H1 (cell line): ENCODE measurements around the gene WDR33. TPM values are rescaled to one million over a fixed set of nuclear protein-coding genes. Genes with fewer than 3 reads are reported as not detected.

Experiments
- CTCF ChIA-PET: fragments of 300-600 bp; sonication (Branson Sonifier 250); formaldehyde crosslinking; loops from one replicate; lab custom pipeline; 2021; ENCODE audit not compliant: partially characterized antibody; lab: Charles Lee
- POLR2A ChIA-PET: fragments of 300-600 bp; sonication (Branson Sonifier 250); formaldehyde crosslinking; loops from one replicate; lab custom pipeline; 2021; ENCODE audit warnings: inconsistent platforms; ENCODE audit not compliant: partially characterized antibody; lab: Charles Lee
- DNase-seq, 2 experiments: peaks; one replicate each; pipeline versions ENCODE4 v3.0.0 to v3.0.0-alpha.2; 2010 to 2022; ENCODE audit warnings: low spot score in 2 of 2, low read depth in 1 of 2, mixed read lengths in 1 of 2
- FAIRE-seq: peaks from 2 replicates; lab custom pipeline; 2011; peaks lifted over from hg19 to GRCh38; lab: Jason Lieb, UNC
- H2AFZ ChIP-seq: 2 replicates; pipeline ENCODE4 v1.8.1; 2012; ENCODE audit warnings: low read length, inconsistent platforms
- H2AK5ac ChIP-seq: 2 replicates; pipeline ENCODE4 v1.6.1; 2013; ENCODE audit warnings: low read depth, low read length
- H2BK120ac ChIP-seq: replicated peaks from 2 replicates; pipeline ENCODE3; 2013; ENCODE audit warnings: low read depth, low read length, inconsistent platforms
- H2BK12ac ChIP-seq: 2 replicates; pipeline ENCODE4 v1.6.1; 2013; ENCODE audit warnings: low read depth, low read length
- H2BK15ac ChIP-seq: 2 replicates; pipeline ENCODE4 v1.6.1; 2013; ENCODE audit warnings: low read length
- H2BK20ac ChIP-seq: 2 replicates; pipeline ENCODE4 v1.6.1; 2013; ENCODE audit warnings: low read length
- H2BK5ac ChIP-seq: 2 replicates; pipeline ENCODE4 v1.6.1; 2013; ENCODE audit warnings: low read depth, low read length
- H3K14ac ChIP-seq: 2 replicates; pipeline ENCODE4 v1.6.1; 2013; ENCODE audit warnings: inconsistent platforms; ENCODE audit not compliant: insufficient read length
- H3K18ac ChIP-seq: 2 replicates; pipeline ENCODE4 v1.6.1; 2013; ENCODE audit warnings: low read length; ENCODE audit errors: extremely low read depth
- H3K23ac ChIP-seq: 2 replicates; pipeline ENCODE4 v1.6.1; 2013; ENCODE audit warnings: inconsistent platforms; ENCODE audit not compliant: insufficient read length
- H3K23me2 ChIP-seq: 2 replicates; pipeline ENCODE4 v1.6.1; 2013; ENCODE audit warnings: low read depth, low read length
- H3K27ac ChIP-seq: 2 replicates; pipeline ENCODE4 v1.6.1; 2011; ENCODE audit warnings: low read depth, low read length, inconsistent platforms
- H3K27me3 ChIP-seq, 4 experiments: replicated peaks in 1 of 4; 1 replicate in 1 of 4; 2 replicates in 3 of 4; pipeline versions ENCODE4 v1.6.1 to v1.8.1; 2011 to 2013; ENCODE audit warnings: low read length in 3 of 4, mild to moderate bottlenecking in 3 of 4, inconsistent platforms in 2 of 4, mixed read lengths in 2 of 4, moderate library complexity in 1 of 4; ENCODE audit not compliant: control insufficient read depth in 3 of 4, insufficient read depth in 3 of 4; ENCODE audit errors: extremely low read depth in 1 of 4
- H3K36me3 ChIP-seq, 4 experiments: 2 replicates each; pipeline versions ENCODE4 v1.6.1 to v1.8.1; 2011 to 2013; ENCODE audit warnings: mild to moderate bottlenecking in 4 of 4, low read length in 3 of 4, moderate library complexity in 2 of 4, control low read depth in 1 of 4, inconsistent platforms in 1 of 4; ENCODE audit not compliant: insufficient read depth in 4 of 4, control insufficient read depth in 2 of 4
- H3K4ac ChIP-seq: replicated peaks from 2 replicates; pipeline ENCODE3; 2013; ENCODE audit warnings: low read length, low read depth, mixed read lengths, inconsistent platforms; ENCODE audit not compliant: insufficient read length
- H3K4me1 ChIP-seq, 4 experiments: replicated peaks in 1 of 4; 1 replicate in 1 of 4; 2 replicates in 3 of 4; pipeline versions ENCODE4 v1.6.1 to v1.8.1; 2011 to 2013; ENCODE audit warnings: low read length in 3 of 4, inconsistent platforms in 2 of 4, mixed read lengths in 1 of 4; ENCODE audit not compliant: insufficient read depth in 4 of 4, control insufficient read depth in 3 of 4
- H3K4me2 ChIP-seq, 2 experiments: 2 replicates each; pipeline versions ENCODE4 v1.6.1 to v1.8.1; 2011 to 2013; ENCODE audit warnings: low read depth in 2 of 2, low read length in 2 of 2, control low read depth in 1 of 2, inconsistent platforms in 1 of 2, mild to moderate bottlenecking in 1 of 2; ENCODE audit not compliant: insufficient read depth in 1 of 2
- H3K4me3 ChIP-seq, 4 experiments: fragments of 200-600, 300-600 bp in 1 of 4; sonication (generic), shearing (Covaris generic), sonication (Bioruptor Twin) in 1 of 4; 2 replicates each; pipeline versions ENCODE4 v1.5.1 to v1.8.1; 2011 to 2016; ENCODE audit warnings: low read length in 4 of 4, low read depth in 3 of 4, control low read depth in 2 of 4, inconsistent platforms in 2 of 4, mild to moderate bottlenecking in 2 of 4, mixed read lengths in 1 of 4, moderate library complexity in 1 of 4; ENCODE audit not compliant: insufficient read depth in 2 of 4; ENCODE audit errors: extremely low read depth in 1 of 4
- H3K56ac ChIP-seq: replicated peaks from 2 replicates; pipeline ENCODE3; 2013; ENCODE audit warnings: low read depth, mild to moderate bottlenecking, mixed read lengths, low read length, inconsistent platforms; ENCODE audit not compliant: insufficient read length
- H3K79me1 ChIP-seq: 2 replicates; pipeline ENCODE4 v1.6.1; 2013; ENCODE audit warnings: low read depth, low read length, control low read depth
- H3K79me2 ChIP-seq, 2 experiments: 2 replicates each; pipeline versions ENCODE4 v1.6.1 to v1.8.1; 2012 to 2013; ENCODE audit warnings: low read length in 2 of 2, mild to moderate bottlenecking in 2 of 2, inconsistent platforms in 1 of 2; ENCODE audit not compliant: insufficient read depth in 2 of 2, control insufficient read depth in 1 of 2
- H3K9ac ChIP-seq, 4 experiments: replicated peaks in 1 of 4; 1 replicate in 1 of 4; 2 replicates in 3 of 4; pipeline versions ENCODE4 v1.6.1 to v1.8.1; 2011 to 2013; ENCODE audit warnings: low read depth in 3 of 4, low read length in 3 of 4, control low read depth in 2 of 4, mild to moderate bottlenecking in 2 of 4, moderate library complexity in 2 of 4, inconsistent platforms in 1 of 4; ENCODE audit errors: extremely low read depth in 1 of 4
- H3K9me3 ChIP-seq, 2 experiments: 2 replicates each; pipeline versions ENCODE4 v1.6.1 to v1.8.1; 2012 to 2013; ENCODE audit warnings: mild to moderate bottlenecking in 2 of 2, moderate library complexity in 2 of 2, control low read depth in 1 of 2, inconsistent platforms in 1 of 2, low read depth in 1 of 2, low read length in 1 of 2, mixed read lengths in 1 of 2; ENCODE audit not compliant: insufficient read depth in 2 of 2
- H4K20me1 ChIP-seq, 2 experiments: replicated peaks in 1 of 2; 2 replicates each; pipeline versions ENCODE3 to v1.8.1; 2011 to 2013; ENCODE audit warnings: inconsistent platforms in 2 of 2, low read length in 2 of 2, mild to moderate bottlenecking in 1 of 2; ENCODE audit not compliant: insufficient read depth in 2 of 2, control insufficient read depth in 1 of 2
- H4K5ac ChIP-seq: 2 replicates; pipeline ENCODE4 v1.6.1; 2013; ENCODE audit warnings: low read length, low read depth, mixed read lengths, inconsistent platforms; ENCODE audit not compliant: insufficient read length
- H4K8ac ChIP-seq: 2 replicates; pipeline ENCODE4 v1.8.0; 2013; ENCODE audit warnings: mild to moderate bottlenecking, moderate library complexity, low read length, inconsistent platforms; ENCODE audit not compliant: insufficient read depth; ENCODE audit errors: extremely low read depth
- H4K91ac ChIP-seq: replicated peaks from 2 replicates; pipeline ENCODE3; 2013; ENCODE audit warnings: low read length, mixed read lengths, inconsistent platforms; ENCODE audit not compliant: insufficient read length
- CEBPB ChIP-seq: IDR thresholded peaks from 2 replicates; pipeline ENCODE4 v1.6.1; 2012; ENCODE audit warnings: low read depth, low read length
- FOSL1 ChIP-seq: IDR thresholded peaks from 2 replicates; pipeline ENCODE4 v1.6.1; 2011; ENCODE audit warnings: mild to moderate bottlenecking, low read depth, low read length, moderate library complexity; ENCODE audit not compliant: insufficient read depth
- JUND ChIP-seq: IDR thresholded peaks from 2 replicates; pipeline ENCODE4 v1.6.1; 2011; ENCODE audit warnings: mild to moderate bottlenecking, improper control_type of control experiment, low read length
- NRF1 ChIP-seq: IDR thresholded peaks from 2 replicates; pipeline ENCODE4 v1.6.1; 2011; ENCODE audit warnings: mild to moderate bottlenecking, low read depth, low read length, improper control_type of control experiment
- RBBP5 ChIP-seq: IDR thresholded peaks from 2 replicates; pipeline ENCODE4 v1.7.1; 2012; ENCODE audit warnings: low read depth, mild to moderate bottlenecking, inconsistent platforms, low read length, moderate library complexity, borderline replicate concordance
- RNF2 ChIP-seq: fragments of 200-900, 300-1000 bp; sonication (generic); IDR thresholded peaks from 2 replicates; pipeline ENCODE4 v1.7.1; 2016; ENCODE audit warnings: borderline replicate concordance, low read depth, mild to moderate bottlenecking, antibody characterized with exemption, low read length; ENCODE audit not compliant: poor library complexity, severe bottlenecking; ENCODE audit errors: missing control alignments
- ZNF274 ChIP-seq: IDR thresholded peaks from 2 replicates; pipeline ENCODE4 v1.7.0; 2012; ENCODE audit warnings: low read length, borderline replicate concordance; ENCODE audit errors: extremely low read depth
- WGBS, 2 experiments: shearing (Covaris generic) in 1 of 2; methylation state at CpG; one replicate each; pipeline versions ENCODE4 v1.1.6 to v1.1.7; 2013 to 2015; ENCODE audit warnings: low lambda C conversion rate in 2 of 2, mixed read lengths in 2 of 2, inconsistent platforms in 1 of 2, low coverage in 1 of 2, missing lambda C conversion rate in 1 of 2; ENCODE audit not compliant: insufficient replicate concordance in 2 of 2, insufficient coverage in 1 of 2, insufficient read length in 1 of 2; ENCODE audit errors: extremely low coverage in 1 of 2, missing lambda C conversion rate in 1 of 2; 5-methylcytosine and 5-hydroxymethylcytosine counted together
- polyA plus RNA-seq, 7 experiments: library from polyadenylated mRNA; depleted of rRNA in 3 of 7; stranded (reverse) in 5 of 7; unstranded in 2 of 7; fragments of >200 nt in 5 of 7; fragments of 200-250 nt in 2 of 7; gene quantifications; 1 replicate in 5 of 7; 2 replicates in 1 of 7; 4 replicates in 1 of 7; pipeline versions ENCODE4 v1.2.1 to v1.2.3, GENCODE V29; 2011 to 2013; ENCODE audit warnings: missing spikeins in 2 of 7, mixed read lengths in 2 of 7
- total RNA-seq: library from RNA; stranded (reverse); fragmentation: NEBNext Ultra II Directional; extraction: Animal tissue kit (Norgen Biotek cat#: 25700); gene quantifications from 2 replicates; pipeline ENCODE4 v1.2.1, GENCODE V29; 2021

Gene WDR33
- total and polyA plus RNA-seq, 2 of the 8 experiments (the other 6 are each of a cell fraction or from before 2014, with no cell fraction given): 18.1 to 82.7 TPM

DNA sequence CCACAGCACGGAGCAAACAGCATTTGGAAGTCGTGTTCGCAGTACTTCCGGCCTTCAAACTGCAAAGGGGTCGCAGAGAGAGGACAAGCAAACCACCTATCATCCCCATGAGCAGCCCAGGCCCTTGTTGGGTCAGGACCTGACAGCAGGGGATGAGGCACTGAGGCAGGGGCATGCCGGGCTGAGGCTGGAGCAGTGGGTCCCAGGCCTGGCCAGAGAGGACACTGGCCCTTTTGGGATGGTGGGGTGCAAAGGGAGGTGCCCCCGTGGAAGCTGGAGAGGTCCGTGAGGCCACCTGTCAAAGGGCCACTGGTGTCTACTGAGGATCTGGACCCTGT is 156.2 kb downstream of the WDR33 start:
- Histone ChIP-seq H3K56ac (no peak overlapping the region), H3K27ac (no peak overlapping the region), H3K14ac (no peak overlapping the region), H3K9ac (no peak overlapping the region), H4K91ac (no peak overlapping the region), H3K4me2 (no peak overlapping the region), H3K4me3 (no peak overlapping the region), H2AFZ (no peak overlapping the region), H3K79me2 (no peaks in the 10 kb centered on the region), H2BK15ac (no peak overlapping the region), H3K4ac (no peak overlapping the region), H4K5ac (no peak overlapping the region), H3K23me2 (no peaks in the 10 kb centered on the region), H2AK5ac (no peak overlapping the region), H3K18ac (no peak overlapping the region), H2BK20ac (no peak overlapping the region), H4K20me1 (peaks cover 0 to 1% of the 10 kb centered on the region in 2 experiments), H3K79me1 (no peaks in the 10 kb centered on the region), H3K9me3 (no peaks in the 10 kb centered on the region), H3K4me1 (no peaks in the 10 kb centered on the region; a peak in 3 of 7 replicates), H3K27me3 (no peaks in the 10 kb centered on the region), H4K8ac (peak overlapping the region; percentile 65; the same call in 1 of the 2 replicates), H3K23ac (no peak overlapping the region), H2BK120ac (no peak overlapping the region), H2BK12ac (no peak overlapping the region), H2BK5ac (no peak overlapping the region), H3K36me3 (no peaks in the 10 kb centered on the region)
- ChIA-PET POLR2A (interaction anchor here (1.5 kb wide), 1 partner anchor 44 kb away, joined by 3 read pairs; no protein-coding TSS in a partner anchor), CTCF (interaction anchor here (1.5 to 13.7 kb wide), 5 partner anchors 15 to 63 kb away, joined by 3 to 160 read pairs (median 34); partner anchors contain the start of gene LIMS2)
- TF ChIP-seq RBBP5 (no peak), JUND (no peak), FOSL1 (no peak), NRF1 (no peak), CEBPB (no peak), ZNF274 (no peak), RNF2 (no peak)
- 93% methylated on average over 8 of the region's 8 CpGs; no CpG with 5 or more reads in 1 of the 2 experiments for WGBS, 2 experiments
- DNase-seq (no peak), FAIRE-seq (no peak)
